OCI-LY1 (cell line): ENCODE results near the gene CAPN15.

Experiments used
- EZH2 ChIP-seq: fragments of 200-600 bp; sonication (generic), shearing (Covaris generic); IDR thresholded peaks from 2 replicates; pipeline ENCODE4 v1.8.0; 2017; ENCODE audit warnings: borderline replicate concordance, mixed run types, mild to moderate bottlenecking, antibody characterized with exemption, low read length, moderate library complexity, mixed read lengths
- TF ChIP-seq, protein P1 (sequence below): fragments of 200-600 bp; sonication (generic), shearing (Covaris generic); IDR thresholded peaks from 2 replicates; pipeline ENCODE4 v1.5.1; 2017; ENCODE audit warnings: mild to moderate bottlenecking, antibody characterized with exemption, low read length, moderate library complexity, mixed read lengths

DNA sequence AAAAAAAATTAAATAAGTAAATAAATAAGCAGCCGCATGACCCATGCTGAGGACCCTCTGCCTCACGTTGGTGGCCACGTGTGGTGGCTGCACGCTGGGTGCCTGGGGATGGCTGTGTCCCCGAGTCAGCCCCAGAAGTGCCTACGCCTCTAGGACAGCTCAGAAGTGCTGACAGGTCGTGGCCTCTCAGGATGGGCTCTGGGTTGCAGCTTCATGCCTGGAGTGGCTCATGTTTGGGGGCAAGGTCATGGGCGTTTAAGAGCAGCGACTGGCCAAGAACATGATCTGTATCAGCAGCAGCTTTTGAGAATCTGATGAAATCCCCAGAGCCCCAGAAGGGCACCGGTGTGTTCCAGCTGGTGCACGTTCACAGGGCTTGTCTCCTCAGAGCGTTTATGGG, 26.8 kb upstream of the CAPN15 start:
- TF ChIP-seq, protein P1, sequence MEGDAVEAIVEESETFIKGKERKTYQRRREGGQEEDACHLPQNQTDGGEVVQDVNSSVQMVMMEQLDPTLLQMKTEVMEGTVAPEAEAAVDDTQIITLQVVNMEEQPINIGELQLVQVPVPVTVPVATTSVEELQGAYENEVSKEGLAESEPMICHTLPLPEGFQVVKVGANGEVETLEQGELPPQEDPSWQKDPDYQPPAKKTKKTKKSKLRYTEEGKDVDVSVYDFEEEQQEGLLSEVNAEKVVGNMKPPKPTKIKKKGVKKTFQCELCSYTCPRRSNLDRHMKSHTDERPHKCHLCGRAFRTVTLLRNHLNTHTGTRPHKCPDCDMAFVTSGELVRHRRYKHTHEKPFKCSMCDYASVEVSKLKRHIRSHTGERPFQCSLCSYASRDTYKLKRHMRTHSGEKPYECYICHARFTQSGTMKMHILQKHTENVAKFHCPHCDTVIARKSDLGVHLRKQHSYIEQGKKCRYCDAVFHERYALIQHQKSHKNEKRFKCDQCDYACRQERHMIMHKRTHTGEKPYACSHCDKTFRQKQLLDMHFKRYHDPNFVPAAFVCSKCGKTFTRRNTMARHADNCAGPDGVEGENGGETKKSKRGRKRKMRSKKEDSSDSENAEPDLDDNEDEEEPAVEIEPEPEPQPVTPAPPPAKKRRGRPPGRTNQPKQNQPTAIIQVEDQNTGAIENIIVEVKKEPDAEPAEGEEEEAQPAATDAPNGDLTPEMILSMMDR, result no peak
- no peak for TF ChIP-seq EZH2
